HuH-7 (cell line): ENCODE data around the gene FGF19.

ENCODE experiments used
- DNase-seq: peaks from one replicate; pipeline ENCODE4 v3.0.0; 2011; ENCODE audit warnings: low spot score

Gene FGF19

GRCh38 chr11:69669486-69669885 lies 34.3 kb downstream of the FGF19 start:
- DNase-seq: no peak

GRCh38 chr11:69667619-69668604 lies 35.9 kb downstream of the FGF19 start:
- peak; percentile 74 for DNase-seq

GRCh38 chr11:69666752-69667536 lies 36.9 kb downstream of the FGF19 start:
- DNase-seq: no peak

- DNase-seq: no peak
Measured at GRCh38 chr11:69666261-69666660, 37.6 kb downstream of the FGF19 start.

- DNase-seq: no peak
Measured at GRCh38 chr11:69665669-69666068, 38.2 kb downstream of the FGF19 start.

- no peak for DNase-seq
Measured at GRCh38 chr11:69664901-69665300, 38.9 kb downstream of the FGF19 start.

GRCh38 chr11:69664103-69664775 lies 39.6 kb downstream of the FGF19 start:
- DNase-seq: no peak

- DNase-seq: no peak
Measured at GRCh38 chr11:69663326-69663725, 40.5 kb downstream of the FGF19 start.

- DNase-seq: no peak
Measured at GRCh38 chr11:69662806-69663205, 41.0 kb downstream of the FGF19 start.

GRCh38 chr11:69662021-69662698 lies 41.7 kb downstream of the FGF19 start:
- DNase-seq: peak; percentile 91

GRCh38 chr11:69661413-69661715 lies 42.5 kb downstream of the FGF19 start:
- DNase-seq: no peak

GRCh38 chr11:69660001-69660500 lies 43.8 kb downstream of the FGF19 start:
- DNase-seq: no peak

- no peak for DNase-seq
Measured at GRCh38 chr11:69659591-69659990, 44.2 kb downstream of the FGF19 start.

GRCh38 chr11:69658626-69659450 lies 45.0 kb downstream of the FGF19 start:
- DNase-seq: no peak

GRCh38 chr11:69657911-69658625 lies 45.8 kb downstream of the FGF19 start:
- no peak for DNase-seq

GRCh38 chr11:69657456-69657910 lies 46.3 kb downstream of the FGF19 start:
- DNase-seq: no peak

GRCh38 chr11:69656536-69657455 lies 47.0 kb downstream of the FGF19 start:
- no peak for DNase-seq

GRCh38 chr11:69655479-69656428 lies 48.1 kb downstream of the FGF19 start:
- no peak for DNase-seq
